ENCODE measurements around the gene C17orf75.

Gene C17orf75

GRCh38 chr17:32383926-32384434 is 42.0 kb upstream of the C17orf75 start:
- POLR2A ChIA-PET, result no interaction called here
- no peak for DNase-seq (ENCODE audit: extremely low spot score)

GRCh38 chr17:32382526-32383223 is 40.7 kb upstream of the C17orf75 start:
- TF ChIP-seq CTCF (IDR thresholded peaks at IDR 0.05; ENCODE audit: control extremely low read depth, extremely low read depth, low read depth, missing control alignments), result no peak
- CTCF ChIA-PET, result no interaction called here
- DNase-seq (ENCODE audit: extremely low spot score), result no peak
- POLR2A ChIA-PET, result no interaction called here

More at GRCh38 chr17:32383926-32384434, 42.0 kb upstream of the C17orf75 start:
- TF ChIP-seq CTCF (IDR thresholded peaks at IDR 0.05; ENCODE audit: control extremely low read depth, extremely low read depth, low read depth, missing control alignments), result no peak
- CTCF ChIA-PET, result no interaction called here

GRCh38 chr17:32370426-32370825 is 28.5 kb upstream of the C17orf75 start:
- TF ChIP-seq CTCF (IDR thresholded peaks at IDR 0.05; ENCODE audit: control extremely low read depth, extremely low read depth, low read depth, missing control alignments), result no peak
- CTCF ChIA-PET, result interaction anchor here (0.9 to 2.1 kb wide), 3 partner anchors 19 to 91 kb away, joined by 3 to 8 read pairs (median 4); partner anchors contain the start of gene PSMD11
- POLR2A ChIA-PET, result interaction anchor here (1.4 kb wide), 1 partner anchor 16 kb away, joined by 4 read pairs; no protein-coding TSS in a partner anchor
- DNase-seq (ENCODE audit: extremely low spot score), result no peak

GRCh38 chr17:32361270-32361669 is 19.3 kb upstream of the C17orf75 start:
- POLR2A ChIA-PET, result no interaction called here
- TF ChIP-seq CTCF (IDR thresholded peaks at IDR 0.05; ENCODE audit: control extremely low read depth, extremely low read depth, low read depth, missing control alignments), result no peak
- CTCF ChIA-PET, result no interaction called here
- DNase-seq (ENCODE audit: extremely low spot score), result no peak

- no peak for TF ChIP-seq CTCF (IDR thresholded peaks at IDR 0.05; ENCODE audit: control extremely low read depth, extremely low read depth, low read depth, missing control alignments)
- POLR2A ChIA-PET, result no interaction called here
Observed at GRCh38 chr17:32357615-32358014, 15.6 kb upstream of the C17orf75 start.

GRCh38 chr17:32356750-32357149 is 14.8 kb upstream of the C17orf75 start:
- TF ChIP-seq CTCF (IDR thresholded peaks at IDR 0.05; ENCODE audit: control extremely low read depth, extremely low read depth, low read depth, missing control alignments), result no peak

More at GRCh38 chr17:32357615-32358014, 15.6 kb upstream of the C17orf75 start:
- no peak for DNase-seq (ENCODE audit: extremely low spot score)
- CTCF ChIA-PET, result no interaction called here

More at GRCh38 chr17:32356750-32357149, 14.8 kb upstream of the C17orf75 start:
- ChIA-PET POLR2A (no interaction called here), CTCF (no interaction called here)
- no peak for DNase-seq (ENCODE audit: extremely low spot score)

All from GM10248 (cell line).